RWPE2 (cell line): Measurements from ENCODE around the gene DUSP16.
A peak's percentile ranks its signal among the peaks of the same experiment; 100 is the strongest.

Source experiments
- ATAC-seq: fragments of 200-7000 bp; cut with Tn5 transposase; 3 replicates; pipeline ENCODE4 v1.9.1; 2021; ENCODE audit warnings: low read depth
- DNase-seq: peaks from one replicate; pipeline ENCODE4 v3.0.0-alpha.2; 2020; ENCODE audit warnings: low spot score
- H3K27ac ChIP-seq: fragments of 450-650 bp; 2 replicates; pipeline ENCODE4 v1.5.1; 2017; ENCODE audit warnings: mild to moderate bottlenecking; ENCODE audit not compliant: poor library complexity, severe bottlenecking
- H3K27me3 ChIP-seq: fragments of 250-450 bp; sonication (Bioruptor Pico); 2 replicates; pipeline ENCODE4 v1.5.1; 2021; ENCODE audit warnings: mild to moderate bottlenecking, moderate library complexity; ENCODE audit not compliant: insufficient read depth, poor library complexity, severe bottlenecking
- H3K36me3 ChIP-seq: fragments of 250-450 bp; sonication (Bioruptor Pico); 2 replicates; pipeline ENCODE4 v1.5.1; 2020; ENCODE audit warnings: low read depth, mild to moderate bottlenecking, moderate library complexity
- H3K4me1 ChIP-seq: fragments of 250-450 bp; sonication (Bioruptor Pico); 2 replicates; pipeline ENCODE4 v1.5.1; 2021; ENCODE audit warnings: mild to moderate bottlenecking, moderate library complexity; ENCODE audit not compliant: insufficient read depth, poor library complexity, severe bottlenecking
- H3K4me3 ChIP-seq: fragments of 250-450 bp; sonication (Bioruptor Pico); 2 replicates; pipeline ENCODE4 v1.5.1; 2021; ENCODE audit warnings: mild to moderate bottlenecking, moderate library complexity; ENCODE audit not compliant: severe bottlenecking
- H3K9me3 ChIP-seq: fragments of 250-450 bp; sonication (Bioruptor Pico); 2 replicates; pipeline ENCODE4 v1.5.1; 2021; ENCODE audit warnings: mild to moderate bottlenecking, moderate library complexity; ENCODE audit not compliant: severe bottlenecking
- TF ChIP-seq, protein P1 (sequence below): fragments of 450-650 bp; IDR thresholded peaks from one replicate; pipeline ENCODE4 v1.5.1; 2017; ENCODE audit warnings: mild to moderate bottlenecking, moderate library complexity; ENCODE audit not compliant: poor library complexity, severe bottlenecking

The DUSP16 gene

DNA sequence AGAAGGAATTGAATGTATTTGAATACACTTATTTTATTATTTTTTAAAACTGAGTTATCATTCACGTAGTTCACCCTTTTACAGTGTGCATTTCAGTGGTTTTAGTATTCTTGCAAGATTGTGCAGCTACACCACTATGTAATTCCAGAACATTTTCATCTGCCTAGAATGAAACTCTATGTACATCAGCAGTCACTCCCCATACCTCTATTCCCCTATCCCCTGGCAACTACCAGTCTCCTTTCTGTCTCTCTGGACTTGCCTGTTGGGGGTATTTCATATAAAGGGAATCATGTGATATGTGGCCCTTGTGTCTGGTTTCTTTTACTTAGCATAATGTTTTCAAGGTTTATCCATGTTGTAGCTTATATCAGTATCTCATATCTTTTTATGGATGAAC, 109.0 kb downstream of the DUSP16 start:
- DNase-seq = no peak
- TF ChIP-seq, protein P1, sequence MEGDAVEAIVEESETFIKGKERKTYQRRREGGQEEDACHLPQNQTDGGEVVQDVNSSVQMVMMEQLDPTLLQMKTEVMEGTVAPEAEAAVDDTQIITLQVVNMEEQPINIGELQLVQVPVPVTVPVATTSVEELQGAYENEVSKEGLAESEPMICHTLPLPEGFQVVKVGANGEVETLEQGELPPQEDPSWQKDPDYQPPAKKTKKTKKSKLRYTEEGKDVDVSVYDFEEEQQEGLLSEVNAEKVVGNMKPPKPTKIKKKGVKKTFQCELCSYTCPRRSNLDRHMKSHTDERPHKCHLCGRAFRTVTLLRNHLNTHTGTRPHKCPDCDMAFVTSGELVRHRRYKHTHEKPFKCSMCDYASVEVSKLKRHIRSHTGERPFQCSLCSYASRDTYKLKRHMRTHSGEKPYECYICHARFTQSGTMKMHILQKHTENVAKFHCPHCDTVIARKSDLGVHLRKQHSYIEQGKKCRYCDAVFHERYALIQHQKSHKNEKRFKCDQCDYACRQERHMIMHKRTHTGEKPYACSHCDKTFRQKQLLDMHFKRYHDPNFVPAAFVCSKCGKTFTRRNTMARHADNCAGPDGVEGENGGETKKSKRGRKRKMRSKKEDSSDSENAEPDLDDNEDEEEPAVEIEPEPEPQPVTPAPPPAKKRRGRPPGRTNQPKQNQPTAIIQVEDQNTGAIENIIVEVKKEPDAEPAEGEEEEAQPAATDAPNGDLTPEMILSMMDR = no peak
- H3K36me3 ChIP-seq = no peaks in the 10 kb centered on the region
- H3K9me3 ChIP-seq = no peaks in the 10 kb centered on the region
- H3K27ac ChIP-seq = no peak overlapping the region
- H3K4me3 ChIP-seq = no peak overlapping the region
- no peak for ATAC-seq
- no peaks in the 10 kb centered on the region for H3K27me3 ChIP-seq
- peaks cover 9% of the 10 kb centered on the region for H3K4me1 ChIP-seq

GRCh38 chr12:12452326-12452902, 110.2 kb downstream of the DUSP16 start:
- TF ChIP-seq, protein P1 = no peak
- H3K9me3 ChIP-seq = no peaks in the 10 kb centered on the region
- no peaks in the 10 kb centered on the region for H3K36me3 ChIP-seq
- no peak overlapping the region for H3K4me3 ChIP-seq
- H3K4me1 ChIP-seq = peaks cover 9% of the 10 kb centered on the region
- ATAC-seq (no peak), DNase-seq (no peak)
- H3K27ac ChIP-seq = no peak overlapping the region
- no peaks in the 10 kb centered on the region for H3K27me3 ChIP-seq

- no peak for ATAC-seq
- H3K4me3 ChIP-seq = no peak overlapping the region
- H3K27ac ChIP-seq = no peak overlapping the region
- DNase-seq = no peak
- no peaks in the 10 kb centered on the region for H3K36me3 ChIP-seq
- TF ChIP-seq, protein P1 = no peak
- peaks cover 12% of the 10 kb centered on the region for H3K4me1 ChIP-seq
- H3K9me3 ChIP-seq = no peaks in the 10 kb centered on the region
- H3K27me3 ChIP-seq = no peaks in the 10 kb centered on the region
Measured at GRCh38 chr12:12451098-12451497, 111.6 kb downstream of the DUSP16 start.

GRCh38 chr12:12450043-12450471, 112.6 kb downstream of the DUSP16 start:
- no peak overlapping the region for H3K27ac ChIP-seq
- H3K9me3 ChIP-seq = no peaks in the 10 kb centered on the region
- H3K4me3 ChIP-seq = no peak overlapping the region
- peaks cover 18% of the 10 kb centered on the region for H3K4me1 ChIP-seq
- DNase-seq = no peak
- ATAC-seq = no peak
- H3K27me3 ChIP-seq = no peaks in the 10 kb centered on the region
- no peaks in the 10 kb centered on the region for H3K36me3 ChIP-seq
- TF ChIP-seq, protein P1 = no peak

- TF ChIP-seq, protein P1 = no peak
- Histone ChIP-seq H3K9me3 (no peaks in the 10 kb centered on the region), H3K36me3 (no peaks in the 10 kb centered on the region), H3K4me1 (peaks cover 18% of the 10 kb centered on the region), H3K27ac (no peak overlapping the region), H3K27me3 (no peaks in the 10 kb centered on the region), H3K4me3 (no peak overlapping the region)
- peak; percentile 61; the same call in 1 of the 3 replicates for ATAC-seq
- DNase-seq = no peak
Measured at GRCh38 chr12:12449533-12450025, 113.1 kb downstream of the DUSP16 start.
